K562 (cell line): ENCODE data around the gene IGDCC3. TPM values are rescaled to one million over a fixed set of nuclear protein-coding genes. Genes with fewer than 3 reads are reported as not detected.

Experiments
- ARHGAP35 ChIP-seq: fragments of 450-650 bp; IDR thresholded peaks from 2 replicates; pipeline ENCODE4 v1.6.1; 2018; ENCODE audit not compliant: partially characterized antibody
- ARID1B ChIP-seq: fragments of 450-650 bp; IDR thresholded peaks from 2 replicates; pipeline ENCODE4 v1.6.1; 2016; ENCODE audit warnings: antibody characterized with exemption, mild to moderate bottlenecking, inconsistent platforms
- BRCA1 ChIP-seq, 2 experiments: fragments of 450-650 bp in 1 of 2; sonication (generic) in 1 of 2; formaldehyde crosslinking in 1 of 2; IDR thresholded peaks; 2 replicates each; pipeline versions ENCODE4 v1.5.0 to v1.6.1; 2017 to 2020; ENCODE audit warnings: mild to moderate bottlenecking in 1 of 2, missing genetic modification reagents in 1 of 2
- DIDO1 ChIP-seq: fragments of 450-650 bp; IDR thresholded peaks from 2 replicates; pipeline ENCODE4 v1.6.1; 2016; ENCODE audit warnings: low read depth, missing biosample characterization, missing genetic modification characterization
- EGR1 ChIP-seq: fragments of 450-650 bp; conservative IDR thresholded peaks from 2 replicates; pipeline ENCODE4 v1.6.1; 2017; ENCODE audit warnings: mild to moderate bottlenecking
- ERF ChIP-seq: fragments of 450-650 bp; formaldehyde crosslinking; IDR thresholded peaks from 2 replicates; pipeline ENCODE4 v1.4.0; 2020; ENCODE audit warnings: mild to moderate bottlenecking, mixed read lengths
- GTF2A2 ChIP-seq: IDR thresholded peaks from 2 replicates; pipeline ENCODE4 v1.6.1; 2016; ENCODE audit warnings: mild to moderate bottlenecking, missing genetic modification characterization, missing compliant biosample characterization
- HIVEP1 ChIP-seq: fragments of 250-450 bp; sonication (Bioruptor Pico); IDR thresholded peaks from 2 replicates; pipeline ENCODE4 v1.4.0; 2020; ENCODE audit warnings: mild to moderate bottlenecking
- KLF16 ChIP-seq: IDR thresholded peaks from 2 replicates; pipeline ENCODE4 v1.6.1; 2016; ENCODE audit warnings: antibody characterized with exemption
- MXI1 ChIP-seq: IDR thresholded peaks from 2 replicates; pipeline ENCODE4 v1.6.1; 2011; ENCODE audit warnings: low read depth, mild to moderate bottlenecking, improper control_type of control experiment, low read length
- NUFIP1 ChIP-seq: fragments of 450-650 bp; IDR thresholded peaks from 2 replicates; pipeline ENCODE4 v1.6.1; 2018; ENCODE audit not compliant: partially characterized antibody
- PHB ChIP-seq: fragments of 250-450 bp; sonication (Bioruptor Pico); IDR thresholded peaks from 2 replicates; pipeline ENCODE4 v1.5.0; 2021
- POLR2B ChIP-seq: fragments of 450-650 bp; IDR thresholded peaks from 2 replicates; pipeline ENCODE4 v1.6.1; 2018; ENCODE audit warnings: low read depth; ENCODE audit not compliant: partially characterized antibody
- RBM14 ChIP-seq: fragments of 200-400 bp; formaldehyde crosslinking; IDR thresholded peaks from 2 replicates; pipeline ENCODE4 v1.6.1; 2018; ENCODE audit warnings: low read depth, mild to moderate bottlenecking, low read length, moderate library complexity, borderline replicate concordance; ENCODE audit not compliant: insufficient read depth
- SAFB ChIP-seq: fragments of 200-400 bp; formaldehyde crosslinking; IDR thresholded peaks from 2 replicates; pipeline ENCODE4 v1.6.1; 2017; ENCODE audit warnings: low read depth, low read length, borderline replicate concordance
- SMARCE1 ChIP-seq: fragments of 450-650 bp; IDR thresholded peaks from 2 replicates; pipeline ENCODE4 v1.7.1; 2016; ENCODE audit warnings: mild to moderate bottlenecking
- ZNF316 ChIP-seq: fragments of 450-650 bp; IDR thresholded peaks from 2 replicates; pipeline ENCODE4 v1.6.1; 2016
- ZNF655 ChIP-seq: fragments of 250-450 bp; sonication (Bioruptor Pico); IDR thresholded peaks from 2 replicates; pipeline ENCODE4 v1.5.0; 2021
- ZNF668 ChIP-seq: fragments of 250-450 bp; sonication (Bioruptor Pico); IDR thresholded peaks from 2 replicates; pipeline ENCODE4 v1.8.0; 2022; ENCODE audit warnings: mild to moderate bottlenecking, inconsistent platforms
- ZNF830 ChIP-seq: fragments of 250-450 bp; sonication (Bioruptor Pico); IDR thresholded peaks from 2 replicates; pipeline ENCODE4 v1.5.0; 2021; ENCODE audit warnings: mild to moderate bottlenecking
- polyA plus RNA-seq, 8 experiments: library from polyadenylated mRNA; depleted of rRNA in 4 of 8; stranded (reverse) in 5 of 8; unstranded in 3 of 8; fragments of >200 nt; fragmentation: Nextera tagmentation in 2 of 8; fragmentation: Illumina TruSeq in 1 of 8; extraction: Ambion mirVana in 2 of 8; extraction: Trizol in 1 of 8; gene quantifications; 2 replicates each; pipeline versions ENCODE4 v1.2.1 to v1.2.3, GENCODE V29; 2011 to 2014; ENCODE audit warnings: inconsistent platforms in 1 of 8, missing spikeins in 1 of 8
- total RNA-seq, 7 experiments: library from RNA; depleted of rRNA in 6 of 7; stranded (reverse); fragments of >200 nt in 6 of 7; fragmentation: Illumina TruSeq in 2 of 7; extraction: Trizol in 2 of 7; gene quantifications; 2 replicates each; pipeline versions ENCODE4 v1.2.1 to v1.2.3, GENCODE V29; 2011 to 2021; ENCODE audit warnings: low replicate concordance in 1 of 7
- TF ChIP-seq, protein P1 (sequence below): fragments of 250-450 bp; sonication (Bioruptor Pico); IDR thresholded peaks from 2 replicates; pipeline ENCODE4 v1.9.0; 2021; ENCODE audit warnings: mild to moderate bottlenecking
- TF ChIP-seq, protein P2 (sequence below), 3 experiments: fragments of 200-800 bp in 1 of 3; fragments of 250-450 bp in 1 of 3; fragments of 450-650 bp in 1 of 3; sonication (Bioruptor Pico) in 1 of 3; sonication (Bioruptor generic) in 1 of 3; formaldehyde crosslinking in 1 of 3; IDR thresholded peaks; 2 replicates each; pipeline versions ENCODE4 v1.6.1 to v1.8.0; 2016 to 2022; ENCODE audit warnings: mild to moderate bottlenecking in 2 of 3, missing genetic modification characterization in 2 of 3, missing compliant biosample characterization in 1 of 3, moderate library complexity in 1 of 3
- TF ChIP-seq, protein P3 (sequence below): fragments of 450-650 bp; IDR thresholded peaks from 2 replicates; pipeline ENCODE4 v1.7.0; 2016; ENCODE audit warnings: borderline replicate concordance

IGDCC3 gene
- total and polyA plus RNA-seq, 9 of the 15 experiments (the other 6 are each of a cell fraction or from before 2014, with no cell fraction given), result not detected

GRCh38 chr15:65304381-65305149 is 73.2 kb downstream of the IGDCC3 start, which contains the start of gene RNU5B-1 (continued):
- TF ChIP-seq ARID1B (peak; percentile 66), PHB (CRISPR knock-in tag) (peak; percentile 99), ZNF655 (CRISPR knock-in tag) (peak; percentile 96), GTF2A2 (tag) (peak; percentile 100), RBM14 (0 out of 2 replicates have a peak, but pooled peaks have one; percentile 27), ZNF316 (peak; percentile 99), DIDO1 (tag) (no peak), MXI1 (peak; percentile 68), SAFB (no peak), HIVEP1 (CRISPR knock-in tag) (peak; percentile 66), ZNF830 (CRISPR knock-in tag) (peak; percentile 98), POLR2B (peak; percentile 100), EGR1 (peak; percentile 46; the same call in 1 of the 2 replicates), ARHGAP35 (peak; percentile 99), SMARCE1 (no peak), BRCA1 (IDR thresholded peaks at IDR 0.05) (no peak), BRCA1 (CRISPR knock-in tag; IDR thresholded peaks at IDR 0.05) (no peak), KLF16 (peak; percentile 80), NUFIP1 (peak; percentile 98), ZNF668 (CRISPR knock-in tag) (peak; percentile 84; the same call in 1 of the 2 replicates), ERF (CRISPR knock-in tag) (peak; percentile 98)
- TF ChIP-seq, protein P1, sequence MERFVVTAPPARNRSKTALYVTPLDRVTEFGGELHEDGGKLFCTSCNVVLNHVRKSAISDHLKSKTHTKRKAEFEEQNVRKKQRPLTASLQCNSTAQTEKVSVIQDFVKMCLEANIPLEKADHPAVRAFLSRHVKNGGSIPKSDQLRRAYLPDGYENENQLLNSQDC (CRISPR knock-in tag), result peak; percentile 99
- TF ChIP-seq, protein P2, sequence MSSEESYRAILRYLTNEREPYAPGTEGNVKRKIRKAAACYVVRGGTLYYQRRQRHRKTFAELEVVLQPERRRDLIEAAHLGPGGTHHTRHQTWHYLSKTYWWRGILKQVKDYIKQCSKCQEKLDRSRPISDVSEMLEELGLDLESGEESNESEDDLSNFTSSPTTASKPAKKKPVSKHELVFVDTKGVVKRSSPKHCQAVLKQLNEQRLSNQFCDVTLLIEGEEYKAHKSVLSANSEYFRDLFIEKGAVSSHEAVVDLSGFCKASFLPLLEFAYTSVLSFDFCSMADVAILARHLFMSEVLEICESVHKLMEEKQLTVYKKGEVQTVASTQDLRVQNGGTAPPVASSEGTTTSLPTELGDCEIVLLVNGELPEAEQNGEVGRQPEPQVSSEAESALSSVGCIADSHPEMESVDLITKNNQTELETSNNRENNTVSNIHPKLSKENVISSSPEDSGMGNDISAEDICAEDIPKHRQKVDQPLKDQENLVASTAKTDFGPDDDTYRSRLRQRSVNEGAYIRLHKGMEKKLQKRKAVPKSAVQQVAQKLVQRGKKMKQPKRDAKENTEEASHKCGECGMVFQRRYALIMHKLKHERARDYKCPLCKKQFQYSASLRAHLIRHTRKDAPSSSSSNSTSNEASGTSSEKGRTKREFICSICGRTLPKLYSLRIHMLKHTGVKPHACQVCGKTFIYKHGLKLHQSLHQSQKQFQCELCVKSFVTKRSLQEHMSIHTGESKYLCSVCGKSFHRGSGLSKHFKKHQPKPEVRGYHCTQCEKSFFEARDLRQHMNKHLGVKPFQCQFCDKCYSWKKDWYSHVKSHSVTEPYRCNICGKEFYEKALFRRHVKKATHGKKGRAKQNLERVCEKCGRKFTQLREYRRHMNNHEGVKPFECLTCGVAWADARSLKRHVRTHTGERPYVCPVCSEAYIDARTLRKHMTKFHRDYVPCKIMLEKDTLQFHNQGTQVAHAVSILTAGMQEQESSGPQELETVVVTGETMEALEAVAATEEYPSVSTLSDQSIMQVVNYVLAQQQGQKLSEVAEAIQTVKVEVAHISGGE (CRISPR knock-in tag; IDR thresholded peaks at IDR 0.05), result no peak; a peak in 2 of 6 replicates
- TF ChIP-seq, protein P3, sequence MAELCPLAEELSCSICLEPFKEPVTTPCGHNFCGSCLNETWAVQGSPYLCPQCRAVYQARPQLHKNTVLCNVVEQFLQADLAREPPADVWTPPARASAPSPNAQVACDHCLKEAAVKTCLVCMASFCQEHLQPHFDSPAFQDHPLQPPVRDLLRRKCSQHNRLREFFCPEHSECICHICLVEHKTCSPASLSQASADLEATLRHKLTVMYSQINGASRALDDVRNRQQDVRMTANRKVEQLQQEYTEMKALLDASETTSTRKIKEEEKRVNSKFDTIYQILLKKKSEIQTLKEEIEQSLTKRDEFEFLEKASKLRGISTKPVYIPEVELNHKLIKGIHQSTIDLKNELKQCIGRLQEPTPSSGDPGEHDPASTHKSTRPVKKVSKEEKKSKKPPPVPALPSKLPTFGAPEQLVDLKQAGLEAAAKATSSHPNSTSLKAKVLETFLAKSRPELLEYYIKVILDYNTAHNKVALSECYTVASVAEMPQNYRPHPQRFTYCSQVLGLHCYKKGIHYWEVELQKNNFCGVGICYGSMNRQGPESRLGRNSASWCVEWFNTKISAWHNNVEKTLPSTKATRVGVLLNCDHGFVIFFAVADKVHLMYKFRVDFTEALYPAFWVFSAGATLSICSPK, result no peak
